ENCODE results near the gene KRTAP12-1.
"Not testable (repeated sequence)": the region's sequence is repeated elsewhere in the genome, so short reads cannot be mapped to it uniquely, and the experiment has no call there.

The KRTAP12-1 gene

DNA sequence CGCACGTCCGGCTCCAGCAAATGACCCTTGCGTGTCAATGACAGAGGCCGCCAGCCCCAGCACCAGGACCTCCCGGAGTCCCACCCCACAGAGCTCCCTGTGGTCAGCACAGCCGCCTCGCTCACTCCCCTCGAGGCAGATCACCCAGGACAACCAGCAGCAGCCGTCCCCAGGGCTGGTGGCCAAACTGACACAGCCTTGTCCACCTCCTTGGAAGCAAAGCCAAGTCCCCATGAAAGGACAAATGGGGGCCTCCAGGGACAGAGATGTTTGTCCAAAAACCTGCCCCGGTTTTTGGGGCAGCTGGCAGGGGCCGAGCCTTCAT is 42.7 kb downstream of the KRTAP12-1 start:
- TF ChIP-seq ESRRG (CRISPR knock-in tag; IDR thresholded peaks at IDR 0.05) = no peak
- TF ChIP-seq, protein P1, sequence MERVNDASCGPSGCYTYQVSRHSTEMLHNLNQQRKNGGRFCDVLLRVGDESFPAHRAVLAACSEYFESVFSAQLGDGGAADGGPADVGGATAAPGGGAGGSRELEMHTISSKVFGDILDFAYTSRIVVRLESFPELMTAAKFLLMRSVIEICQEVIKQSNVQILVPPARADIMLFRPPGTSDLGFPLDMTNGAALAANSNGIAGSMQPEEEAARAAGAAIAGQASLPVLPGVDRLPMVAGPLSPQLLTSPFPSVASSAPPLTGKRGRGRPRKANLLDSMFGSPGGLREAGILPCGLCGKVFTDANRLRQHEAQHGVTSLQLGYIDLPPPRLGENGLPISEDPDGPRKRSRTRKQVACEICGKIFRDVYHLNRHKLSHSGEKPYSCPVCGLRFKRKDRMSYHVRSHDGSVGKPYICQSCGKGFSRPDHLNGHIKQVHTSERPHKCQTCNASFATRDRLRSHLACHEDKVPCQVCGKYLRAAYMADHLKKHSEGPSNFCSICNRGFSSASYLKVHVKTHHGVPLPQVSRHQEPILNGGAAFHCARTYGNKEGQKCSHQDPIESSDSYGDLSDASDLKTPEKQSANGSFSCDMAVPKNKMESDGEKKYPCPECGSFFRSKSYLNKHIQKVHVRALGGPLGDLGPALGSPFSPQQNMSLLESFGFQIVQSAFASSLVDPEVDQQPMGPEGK (CRISPR knock-in tag; IDR thresholded peaks at IDR 0.05; ENCODE audit: borderline replicate concordance) = no peak
- TF ChIP-seq TOX (CRISPR knock-in tag; IDR thresholded peaks at IDR 0.05; ENCODE audit: borderline replicate concordance) = no peak
- TF ChIP-seq ZNF565 (CRISPR knock-in tag; conservative IDR thresholded peaks at IDR 0.05; ENCODE audit: low read depth) = no peak
- TF ChIP-seq, protein P2, sequence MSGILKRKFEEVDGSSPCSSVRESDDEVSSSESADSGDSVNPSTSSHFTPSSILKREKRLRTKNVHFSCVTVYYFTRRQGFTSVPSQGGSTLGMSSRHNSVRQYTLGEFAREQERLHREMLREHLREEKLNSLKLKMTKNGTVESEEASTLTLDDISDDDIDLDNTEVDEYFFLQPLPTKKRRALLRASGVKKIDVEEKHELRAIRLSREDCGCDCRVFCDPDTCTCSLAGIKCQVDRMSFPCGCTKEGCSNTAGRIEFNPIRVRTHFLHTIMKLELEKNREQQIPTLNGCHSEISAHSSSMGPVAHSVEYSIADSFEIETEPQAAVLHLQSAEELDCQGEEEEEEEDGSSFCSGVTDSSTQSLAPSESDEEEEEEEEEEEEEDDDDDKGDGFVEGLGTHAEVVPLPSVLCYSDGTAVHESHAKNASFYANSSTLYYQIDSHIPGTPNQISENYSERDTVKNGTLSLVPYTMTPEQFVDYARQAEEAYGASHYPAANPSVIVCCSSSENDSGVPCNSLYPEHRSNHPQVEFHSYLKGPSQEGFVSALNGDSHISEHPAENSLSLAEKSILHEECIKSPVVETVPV (CRISPR knock-in tag; IDR thresholded peaks at IDR 0.05) = no peak
- TF ChIP-seq CSDC2 (CRISPR knock-in tag; IDR thresholded peaks at IDR 0.05) = no peak
- no peak for TF ChIP-seq ZNF8 (CRISPR knock-in tag; IDR thresholded peaks at IDR 0.05)
- no peak for TF ChIP-seq ISL1 (CRISPR knock-in tag; IDR thresholded peaks at IDR 0.05)
- TF ChIP-seq ZC3H10 (CRISPR knock-in tag; IDR thresholded peaks at IDR 0.05) = no peak
- no peak for TF ChIP-seq SNAI2 (CRISPR knock-in tag; IDR thresholded peaks at IDR 0.05)
- TF ChIP-seq BACH2 (CRISPR knock-in tag; IDR thresholded peaks at IDR 0.05; ENCODE audit: borderline replicate concordance) = no peak
- no peak for TF ChIP-seq TCF4 (CRISPR knock-in tag; IDR thresholded peaks at IDR 0.05; ENCODE audit: borderline replicate concordance)
- no peak for TF ChIP-seq ARNTL (CRISPR knock-in tag; IDR thresholded peaks at IDR 0.05; ENCODE audit: borderline replicate concordance, low read depth)
- TF ChIP-seq, protein P3, sequence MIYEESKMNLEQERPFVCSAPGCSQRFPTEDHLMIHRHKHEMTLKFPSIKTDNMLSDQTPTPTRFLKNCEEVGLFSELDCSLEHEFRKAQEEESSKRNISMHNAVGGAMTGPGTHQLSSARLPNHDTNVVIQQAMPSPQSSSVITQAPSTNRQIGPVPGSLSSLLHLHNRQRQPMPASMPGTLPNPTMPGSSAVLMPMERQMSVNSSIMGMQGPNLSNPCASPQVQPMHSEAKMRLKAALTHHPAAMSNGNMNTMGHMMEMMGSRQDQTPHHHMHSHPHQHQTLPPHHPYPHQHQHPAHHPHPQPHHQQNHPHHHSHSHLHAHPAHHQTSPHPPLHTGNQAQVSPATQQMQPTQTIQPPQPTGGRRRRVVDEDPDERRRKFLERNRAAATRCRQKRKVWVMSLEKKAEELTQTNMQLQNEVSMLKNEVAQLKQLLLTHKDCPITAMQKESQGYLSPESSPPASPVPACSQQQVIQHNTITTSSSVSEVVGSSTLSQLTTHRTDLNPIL (CRISPR knock-in tag; IDR thresholded peaks at IDR 0.05; ENCODE audit: low read depth) = no peak
- TF ChIP-seq, protein P4, sequence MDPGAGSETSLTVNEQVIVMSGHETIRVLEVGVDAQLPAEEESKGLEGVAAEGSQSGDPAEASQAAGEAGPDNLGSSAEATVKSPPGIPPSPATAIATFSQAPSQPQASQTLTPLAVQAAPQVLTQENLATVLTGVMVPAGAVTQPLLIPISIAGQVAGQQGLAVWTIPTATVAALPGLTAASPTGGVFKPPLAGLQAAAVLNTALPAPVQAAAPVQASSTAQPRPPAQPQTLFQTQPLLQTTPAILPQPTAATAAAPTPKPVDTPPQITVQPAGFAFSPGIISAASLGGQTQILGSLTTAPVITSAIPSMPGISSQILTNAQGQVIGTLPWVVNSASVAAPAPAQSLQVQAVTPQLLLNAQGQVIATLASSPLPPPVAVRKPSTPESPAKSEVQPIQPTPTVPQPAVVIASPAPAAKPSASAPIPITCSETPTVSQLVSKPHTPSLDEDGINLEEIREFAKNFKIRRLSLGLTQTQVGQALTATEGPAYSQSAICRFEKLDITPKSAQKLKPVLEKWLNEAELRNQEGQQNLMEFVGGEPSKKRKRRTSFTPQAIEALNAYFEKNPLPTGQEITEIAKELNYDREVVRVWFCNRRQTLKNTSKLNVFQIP (CRISPR knock-in tag; IDR thresholded peaks at IDR 0.05; ENCODE audit: borderline replicate concordance, low read depth) = no peak
- ATAC-seq = no peak

DNA sequence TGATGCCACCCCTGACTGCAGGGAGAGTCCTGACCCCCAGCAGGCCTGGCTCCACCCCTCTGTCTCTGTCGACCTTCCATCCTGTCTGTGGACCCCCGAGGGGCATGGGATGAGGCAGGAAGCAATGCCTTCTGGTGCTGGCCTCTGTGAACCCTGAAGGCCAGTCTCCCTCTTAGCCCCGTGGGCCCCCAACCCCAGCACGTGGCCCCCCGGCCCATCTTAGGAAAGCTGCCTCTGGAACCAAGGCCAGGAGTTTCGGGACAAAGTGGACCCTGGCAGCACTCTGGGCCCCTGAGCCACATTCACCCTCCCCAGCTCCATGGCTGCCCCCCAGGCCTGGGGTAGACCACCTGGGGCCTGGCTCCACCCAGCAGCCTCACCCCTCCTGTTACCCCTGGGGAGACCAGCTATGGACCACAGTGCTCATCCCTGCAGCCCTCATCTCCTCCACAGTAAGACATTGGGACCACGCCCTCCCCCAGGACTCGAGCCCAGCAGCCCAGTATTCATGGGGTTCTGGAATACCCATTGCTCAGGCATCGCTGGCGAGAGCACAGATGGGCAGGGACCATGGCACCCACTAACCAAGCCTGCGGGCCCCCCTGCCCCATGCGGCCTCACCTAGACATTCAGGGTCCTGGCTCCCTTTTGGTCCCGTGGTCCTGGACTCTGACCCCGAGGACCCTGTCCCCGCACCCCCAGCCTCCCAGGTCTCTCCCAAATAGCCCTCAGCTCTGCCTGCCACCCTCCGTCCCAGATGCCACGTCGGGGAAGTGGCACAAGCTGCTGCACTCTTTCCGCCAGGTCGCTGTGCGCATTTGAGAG is 43.2 kb downstream of the KRTAP12-1 start:
- ATAC-seq = not testable (repeated sequence)

DNA sequence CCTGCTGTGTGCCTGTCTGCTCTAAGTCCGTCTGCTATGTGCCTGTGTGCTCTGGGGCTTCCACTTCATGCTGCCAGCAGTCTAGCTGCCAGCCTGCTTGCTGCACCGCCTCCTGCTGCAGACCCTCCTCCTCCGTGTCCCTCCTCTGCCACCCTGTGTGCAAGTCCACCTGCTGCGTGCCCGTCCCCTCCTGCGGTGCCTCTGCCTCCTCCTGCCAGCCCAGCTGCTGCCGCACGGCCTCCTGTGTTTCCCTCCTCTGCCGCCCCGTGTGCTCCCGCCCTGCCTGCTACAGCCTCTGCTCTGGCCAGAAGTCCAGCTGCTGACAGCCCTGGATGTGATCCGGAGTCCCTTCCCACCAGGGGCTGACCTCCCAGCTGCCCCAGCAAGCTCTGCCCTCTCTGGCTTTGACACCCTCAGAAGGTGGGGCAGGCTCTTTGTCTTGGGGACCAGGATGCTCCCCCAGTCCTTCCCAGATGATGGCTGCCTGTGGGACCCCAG is 44.1 kb downstream of the KRTAP12-1 start:
- not testable (repeated sequence) for ATAC-seq

DNA sequence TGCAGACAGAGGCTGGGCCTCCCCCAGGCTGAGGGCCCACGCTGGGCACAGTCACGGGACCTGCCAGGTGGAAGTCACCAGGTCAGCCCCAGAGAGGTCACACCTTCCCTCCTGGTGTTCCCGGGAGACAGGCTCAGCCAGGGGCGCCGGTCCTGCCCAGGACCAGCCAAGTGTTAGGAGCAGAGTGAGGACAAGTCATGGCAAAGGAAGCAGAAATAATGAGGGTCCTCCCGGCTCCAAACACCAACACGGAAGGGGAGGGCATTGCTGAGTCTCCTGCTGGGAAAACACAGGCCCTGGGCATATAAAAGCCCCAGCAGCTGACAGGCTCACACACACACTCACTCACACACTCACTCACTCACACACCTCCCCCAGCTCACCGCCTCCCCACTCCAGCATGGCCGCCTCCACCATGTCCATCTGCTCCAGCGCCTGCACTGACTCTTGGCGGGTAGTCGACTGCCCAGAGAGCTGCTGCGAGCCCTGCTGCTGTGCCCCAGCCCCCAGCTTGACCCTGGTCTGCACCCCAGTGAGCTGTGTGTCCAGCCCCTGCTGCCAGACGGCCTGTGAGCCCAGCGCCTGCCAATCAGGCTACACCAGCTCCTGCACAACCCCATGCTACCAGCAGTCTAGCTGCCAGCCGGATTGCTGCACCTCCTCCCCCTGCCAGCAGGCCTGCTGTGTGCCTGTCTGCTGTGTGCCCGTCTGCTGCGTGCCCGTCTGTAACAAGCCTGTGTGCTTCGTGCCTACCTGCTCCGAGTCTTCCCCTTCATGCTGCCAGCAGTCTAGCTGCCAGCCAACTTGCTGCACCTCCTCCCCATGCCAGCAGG is 44.7 kb downstream of the KRTAP12-1 start, which contains the start of gene KRTAP10-10:
KRTAP10-10 (plus strand) TSS at position 339 of the 833 bp plus-strand sequence; CDS start at position 401, 62 bp downstream.
- TF ChIP-seq ZFP30 (CRISPR knock-in tag; IDR thresholded peaks at IDR 0.05) = no peak
- TF ChIP-seq ARNTL (CRISPR knock-in tag; IDR thresholded peaks at IDR 0.05; ENCODE audit: borderline replicate concordance, low read depth) = no peak
- no peak for TF ChIP-seq ZNF8 (CRISPR knock-in tag; IDR thresholded peaks at IDR 0.05)
- TF ChIP-seq PPARA (CRISPR knock-in tag; IDR thresholded peaks at IDR 0.05; ENCODE audit: borderline replicate concordance) = no peak
- TF ChIP-seq GLIS3 (CRISPR knock-in tag; IDR thresholded peaks at IDR 0.05) = no peak
- TF ChIP-seq RARB (CRISPR knock-in tag; IDR thresholded peaks at IDR 0.05) = no peak
- TF ChIP-seq OSR1 (CRISPR knock-in tag; IDR thresholded peaks at IDR 0.05) = no peak
- TF ChIP-seq TCF4 (CRISPR knock-in tag; IDR thresholded peaks at IDR 0.05; ENCODE audit: borderline replicate concordance) = no peak
- TF ChIP-seq, protein P1 (CRISPR knock-in tag; IDR thresholded peaks at IDR 0.05; ENCODE audit: borderline replicate concordance) = no peak
- TF ChIP-seq, protein P4 (CRISPR knock-in tag; IDR thresholded peaks at IDR 0.05; ENCODE audit: borderline replicate concordance, low read depth) = no peak
- TF ChIP-seq ZNF70 (CRISPR knock-in tag; IDR thresholded peaks at IDR 0.05) = no peak
- TF ChIP-seq ESRRG (CRISPR knock-in tag; IDR thresholded peaks at IDR 0.05) = no peak
- TF ChIP-seq SNAI2 (CRISPR knock-in tag; IDR thresholded peaks at IDR 0.05) = no peak
- no peak for ATAC-seq

Data from SK-N-SH treated with all-trans-retinoic acid at 6 μM for 48 hours (cell line).